Measurements from ENCODE around the gene IGFBP4.

IGFBP4 gene

GRCh38 chr17:40472733-40473452 lies 29.6 kb downstream of the IGFBP4 start:
- no peak for DNase-seq

DNA sequence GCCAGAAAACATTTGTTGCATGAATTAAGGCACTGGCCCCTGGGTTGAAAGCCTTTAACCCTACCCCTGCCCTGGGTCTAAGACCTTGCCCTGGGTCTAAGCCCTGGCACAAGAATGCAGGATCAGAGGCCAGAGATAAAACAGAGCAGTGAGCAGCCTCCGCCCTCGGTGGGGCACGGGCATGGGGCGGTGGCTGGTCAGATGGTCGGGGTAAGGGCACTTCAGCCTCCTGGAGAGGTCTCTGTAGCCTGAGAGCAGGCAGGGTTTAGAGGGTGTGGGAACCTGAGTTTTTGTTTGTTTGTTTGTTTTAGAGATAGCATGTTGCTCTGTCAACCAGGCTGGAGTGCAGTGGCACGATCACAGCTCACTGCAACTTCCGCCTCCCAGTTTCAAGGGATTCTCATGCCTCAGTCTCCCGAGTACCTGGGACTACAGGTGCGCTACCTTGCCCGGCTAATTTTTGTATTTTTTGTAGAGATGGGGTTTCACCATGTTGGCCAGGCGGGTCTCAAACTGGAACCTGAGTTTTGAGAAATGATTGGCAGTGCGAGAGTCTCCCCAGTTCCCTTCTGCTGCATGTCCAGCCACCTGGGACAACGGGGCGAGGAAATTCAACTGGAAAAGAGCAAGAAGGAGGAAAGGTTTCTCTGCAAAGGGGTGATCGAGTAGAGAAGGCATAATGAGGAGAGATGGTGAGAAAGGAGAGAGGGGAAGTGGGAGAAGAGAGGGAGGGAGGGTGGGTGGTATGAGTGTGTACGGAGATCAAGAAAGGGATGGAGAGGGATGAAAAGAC lies 30.5 kb downstream of the IGFBP4 start:
- DNase-seq = no peak

DNA sequence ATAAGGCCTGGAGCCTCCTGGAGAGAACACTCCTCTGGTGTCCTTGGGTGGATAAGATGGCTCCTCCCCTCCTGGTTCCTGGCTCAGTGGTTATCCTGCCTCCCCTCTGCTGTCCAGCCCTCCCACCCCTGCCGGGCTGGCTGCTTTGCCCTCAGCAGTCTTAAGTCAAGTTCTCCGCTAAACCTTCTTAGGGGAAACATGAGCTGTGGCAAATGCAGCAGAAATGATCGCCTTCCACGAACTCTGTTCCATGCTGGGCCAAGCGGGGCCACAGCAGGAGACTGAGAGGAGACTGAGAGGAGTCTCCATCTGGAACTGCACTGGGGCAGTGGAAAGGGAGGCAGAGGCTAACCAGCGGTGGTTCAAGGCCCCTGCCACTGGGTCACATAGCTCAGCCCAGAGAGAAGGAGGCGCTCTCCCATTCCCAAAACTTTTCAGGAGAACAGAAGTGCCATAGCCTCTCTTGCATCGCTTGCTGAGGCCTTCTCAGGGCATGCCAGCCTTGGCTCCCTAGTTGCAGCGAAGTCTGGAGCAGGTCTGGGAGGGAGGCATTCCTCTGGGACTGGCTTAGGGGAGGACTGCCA lies 31.3 kb downstream of the IGFBP4 start:
- peak; percentile 39 for DNase-seq

GRCh38 chr17:40475234-40475908 lies 32.1 kb downstream of the IGFBP4 start:
- DNase-seq = no peak

DNA sequence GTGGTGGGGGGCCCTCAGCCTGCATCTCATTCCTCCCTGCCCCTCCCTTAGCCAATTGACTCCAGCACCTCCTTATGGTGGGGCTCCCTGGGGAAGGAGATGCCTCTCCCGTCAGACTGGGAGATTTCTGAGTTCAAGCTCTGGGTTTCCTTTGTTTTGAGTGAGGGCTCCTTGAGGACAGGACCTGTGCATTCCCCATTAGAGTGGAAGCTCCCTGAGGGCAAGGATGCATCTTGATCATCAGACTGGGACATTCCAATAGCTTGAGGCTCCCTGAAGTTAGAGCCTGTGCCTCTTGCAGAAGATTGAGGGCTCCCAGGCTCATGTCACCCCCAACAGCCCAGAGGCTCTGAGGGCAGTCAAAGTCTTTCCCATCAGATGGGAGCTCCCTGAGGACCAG lies 34.5 kb downstream of the IGFBP4 start:
- DNase-seq = no peak

- DNase-seq = no peak
These were observed 35.2 kb downstream of the IGFBP4 start for GRCh38 chr17:40478486-40478885.

DNA sequence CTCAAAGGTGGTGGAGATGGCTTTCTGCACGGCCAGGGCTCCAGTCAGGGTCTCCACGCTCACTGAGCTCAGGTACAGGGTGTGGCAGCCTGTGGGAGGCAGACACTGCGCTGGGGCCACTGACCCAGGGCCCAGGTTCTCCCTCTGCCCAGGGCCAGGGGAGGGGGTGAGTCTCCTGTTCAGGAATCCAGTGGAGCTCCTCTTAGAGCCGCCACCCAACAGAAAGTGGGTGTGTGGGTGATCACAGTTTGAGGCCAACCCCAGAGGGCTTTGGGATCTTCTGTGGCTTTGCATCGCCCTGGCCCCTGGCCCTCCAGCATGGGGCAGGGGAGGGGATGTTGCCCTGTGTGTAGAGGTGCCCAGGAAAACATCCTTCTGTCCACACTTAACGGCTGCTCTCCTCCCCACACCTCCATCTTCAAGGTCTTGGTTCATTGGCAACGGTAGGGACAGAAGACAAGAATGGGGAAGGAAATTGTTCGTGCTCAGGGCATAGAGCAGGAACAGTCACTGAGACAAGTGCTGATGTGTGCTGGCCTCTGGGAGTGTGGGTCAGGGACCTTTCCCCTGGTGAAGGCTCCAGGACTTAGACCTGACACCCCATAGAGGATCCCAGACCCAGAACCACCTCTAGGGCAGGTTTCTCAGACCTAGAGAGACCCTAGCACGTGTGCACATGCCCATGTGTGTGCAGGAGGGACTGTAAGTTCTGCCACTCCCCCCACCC lies 36.7 kb downstream of the IGFBP4 start:
- DNase-seq = no peak

DNA sequence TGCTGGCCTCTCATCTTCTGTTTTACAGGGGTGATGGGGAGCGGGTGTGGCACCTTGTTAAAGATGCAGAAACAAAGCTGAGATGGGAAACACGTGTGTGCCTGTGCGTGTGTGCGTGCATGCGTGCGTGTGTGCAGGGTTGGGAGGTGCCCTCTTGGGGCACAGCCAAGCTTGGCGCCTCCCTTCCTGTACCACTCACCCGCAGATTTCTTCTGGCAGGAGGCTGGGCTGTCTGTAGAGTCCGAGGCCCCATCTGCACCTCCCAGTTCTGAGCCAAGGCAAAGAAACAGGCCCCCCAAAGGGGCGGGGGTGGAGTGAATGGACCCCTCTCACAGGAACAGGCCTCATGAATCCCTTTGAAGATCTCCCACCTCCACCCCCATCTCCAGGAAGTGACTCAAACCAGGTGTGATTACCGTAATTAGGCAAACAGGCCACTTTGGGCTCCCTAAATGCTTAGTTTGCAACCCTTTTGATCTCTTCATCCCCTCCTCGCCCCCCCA lies 37.3 kb downstream of the IGFBP4 start:
- DNase-seq = no peak

DNA sequence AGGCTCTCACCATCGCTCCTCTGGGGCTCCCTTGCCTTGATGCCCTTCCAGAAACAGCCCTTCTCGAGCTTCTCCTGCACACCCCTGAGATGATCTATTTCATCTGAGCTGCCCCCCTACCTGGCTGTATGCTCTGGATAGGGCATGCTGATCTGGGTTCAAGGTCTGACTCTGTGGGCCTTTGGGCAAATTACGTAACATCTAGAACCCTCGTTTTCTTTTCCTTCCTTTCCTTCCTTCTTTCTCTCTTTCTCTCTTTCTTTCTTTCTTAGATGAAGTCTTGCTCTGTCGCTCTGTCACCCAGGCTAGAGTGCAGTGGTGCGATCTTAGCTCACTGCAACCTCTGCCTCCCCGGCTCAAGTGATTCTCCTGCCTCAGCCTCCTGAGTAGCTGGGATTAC lies 37.9 kb downstream of the IGFBP4 start:
- DNase-seq = no peak

DNA sequence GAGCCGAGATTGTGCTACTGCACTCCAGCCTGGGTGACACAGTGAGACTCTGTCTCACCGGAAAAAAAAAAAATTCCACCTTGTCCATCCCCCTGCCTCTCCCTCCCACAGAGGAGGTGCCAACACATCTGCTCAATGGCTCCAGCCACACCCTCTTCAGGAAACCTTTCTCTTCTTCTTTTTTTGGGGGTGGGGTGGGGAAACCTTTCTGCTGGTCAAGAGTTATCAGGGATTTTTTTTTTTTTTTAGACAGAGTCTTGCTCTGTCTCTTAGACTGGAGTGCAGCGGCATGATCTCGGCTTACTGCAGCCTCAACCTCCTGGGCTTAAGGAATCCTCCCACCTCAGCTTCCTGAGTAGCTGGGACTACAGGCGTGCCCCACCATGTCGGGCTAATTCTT lies 39.5 kb downstream of the IGFBP4 start:
- DNase-seq = no peak

DNA sequence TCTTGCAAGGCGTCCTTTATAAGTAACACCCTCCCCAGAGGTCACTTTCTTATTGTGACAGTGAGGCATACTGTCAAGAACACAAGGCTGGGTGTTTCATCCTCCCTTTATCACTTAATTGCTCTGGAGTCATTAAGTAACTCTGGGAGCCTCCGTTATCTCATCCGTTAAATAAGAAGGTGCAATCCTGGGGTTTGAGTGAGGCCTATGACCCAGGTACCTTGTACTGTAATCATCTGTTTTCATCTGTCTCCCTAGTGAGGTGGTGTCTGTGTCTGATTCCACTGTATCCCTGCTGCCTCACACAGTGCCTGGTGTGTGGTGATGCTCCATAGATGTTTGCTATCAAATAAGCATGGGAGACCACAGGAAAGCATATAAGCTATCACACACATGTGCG lies 40.4 kb downstream of the IGFBP4 start:
- no peak for DNase-seq

GRCh38 chr17:40484285-40484972 lies 41.2 kb downstream of the IGFBP4 start:
- DNase-seq = no peak

DNA sequence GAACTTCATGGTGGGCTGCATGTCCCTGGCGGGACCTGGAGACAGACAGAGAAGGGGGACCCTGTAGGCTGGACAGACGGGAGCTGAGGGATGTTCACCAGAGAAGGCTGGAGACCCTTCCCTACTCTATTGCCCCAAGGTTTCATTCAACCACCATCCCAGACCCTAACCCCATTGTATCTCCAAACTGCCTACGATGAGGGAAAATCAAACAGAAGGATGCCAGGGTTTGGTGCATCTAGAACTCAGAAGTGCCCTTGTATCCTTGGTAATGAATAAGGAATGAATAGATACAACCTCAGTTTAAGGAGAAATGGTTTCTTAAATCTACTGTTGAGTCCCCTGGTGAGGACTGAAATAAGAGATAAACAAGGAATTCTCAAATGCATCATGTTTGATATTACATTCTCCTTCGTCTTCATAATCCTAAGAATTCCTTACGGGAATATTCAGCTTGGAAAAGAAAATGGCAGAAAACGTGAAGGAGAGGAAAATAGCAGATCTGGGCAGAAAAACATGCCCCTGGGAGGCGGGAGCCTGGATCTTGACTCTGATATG lies 41.8 kb downstream of the IGFBP4 start:
- DNase-seq = no peak

DNA sequence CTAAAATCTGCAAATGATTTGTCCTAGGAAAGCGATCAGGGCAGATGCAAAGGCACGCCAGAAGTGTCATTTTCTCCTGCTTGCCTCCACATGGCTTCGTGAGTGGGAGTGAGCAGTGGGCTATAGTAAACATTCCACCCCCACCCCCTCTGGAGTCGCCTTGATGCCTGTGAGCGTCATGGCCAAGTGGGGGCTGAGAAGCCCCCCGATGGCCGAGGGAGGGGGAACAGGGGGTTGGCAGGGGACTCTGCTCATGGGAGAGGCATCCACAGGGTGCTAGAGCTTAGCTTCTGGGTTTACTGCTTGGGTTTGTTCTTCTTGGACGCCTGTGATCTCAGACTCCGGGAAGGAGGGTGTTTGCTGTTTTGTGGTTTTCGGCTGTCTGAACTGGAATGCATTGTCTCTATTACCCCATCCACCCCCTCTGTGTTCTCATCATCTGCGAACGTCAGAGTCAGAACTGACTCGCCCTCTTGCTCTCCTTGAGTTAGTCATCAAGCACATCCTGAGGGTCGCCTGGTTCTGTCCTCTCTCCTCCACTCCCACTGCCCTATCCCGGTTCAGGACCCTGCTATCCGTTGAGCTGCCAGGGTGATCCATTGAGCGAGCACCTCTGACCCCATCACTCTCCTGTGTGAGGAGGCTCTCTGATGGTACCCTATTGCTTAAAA lies 42.7 kb downstream of the IGFBP4 start:
- peak; percentile 60 for DNase-seq

- no peak for DNase-seq
These were observed 43.5 kb downstream of the IGFBP4 start for GRCh38 chr17:40486522-40487370.

GRCh38 chr17:40487371-40488020 lies 44.2 kb downstream of the IGFBP4 start:
- no peak for DNase-seq

- DNase-seq = peak; percentile 71
These were observed 47.1 kb downstream of the IGFBP4 start for GRCh38 chr17:40490289-40490853.

DNA sequence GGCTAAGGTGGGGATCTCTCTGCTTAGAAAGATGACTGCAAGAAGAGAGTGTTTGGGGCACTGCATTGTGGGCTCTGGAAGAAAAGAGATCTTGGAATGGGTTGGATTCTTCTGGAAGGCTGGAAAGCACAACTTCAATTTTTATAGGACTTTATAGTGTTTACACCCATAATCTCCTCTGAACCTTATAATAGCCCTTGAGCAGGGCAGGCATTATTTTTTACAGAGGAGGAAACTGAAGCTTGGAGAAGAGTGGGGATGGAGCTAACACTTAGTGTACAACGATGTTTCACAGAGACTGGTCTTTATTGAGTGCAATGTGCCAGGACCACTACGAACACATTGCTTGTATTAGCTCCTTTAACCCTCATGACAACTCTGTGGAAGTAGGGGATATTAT lies 47.7 kb downstream of the IGFBP4 start:
- DNase-seq = no peak

- no peak for DNase-seq
These were observed 48.2 kb downstream of the IGFBP4 start for GRCh38 chr17:40491486-40491885.

Measured in eye (tissue), 1 donor.